Left cardiac atrium (tissue), 4 donors: Measurements from ENCODE around the gene UMAD1. TPM values are rescaled to one million over a fixed set of nuclear protein-coding genes. Genes with fewer than 3 reads are reported as not detected.

Source experiments
- ATAC-seq, 2 donors: fragments of 200-7000 bp; cut with Tn5 transposase; one replicate each; pipeline ENCODE4 v1.9.1; 2020; ENCODE audit warnings: mild to moderate bottlenecking in 2 of 2, moderate library complexity in 2 of 2
- DNase-seq: peaks from one replicate; pipeline ENCODE4 v3.0.0-alpha.2; 2020
- intact Hi-C, 2 donors: fragments of 100-400 bp; cut with DNase I; formaldehyde crosslinking; loops; one replicate each; pipeline versions ENCODE4 v1.14.1 to v1.15.1; 2022 to 2023
- total RNA-seq, 2 donors: library from RNA; stranded (reverse); fragmentation: NEBNext Ultra II Directional; extraction: Animal tissue kit (Norgen Biotek cat#: 25700); gene quantifications; one replicate each; pipeline ENCODE4 v1.2.1, GENCODE V29; 2021
- donor health status: DM: no; HTN: yes; CAD: no.
- donor health status: DM: no; HTN: yes; CAD: no; lungs with severe emphysema.
- donor health status: DM: yes; HTN: yes; CAD: no.
- donor health status: Dilated cardiomyopathy.

The UMAD1 gene
- total RNA-seq, 2 donors from 2014 or later, result 9.8 to 11.1 TPM

GRCh38 chr7:7706101-7706511 is 65.6 kb downstream of the UMAD1 start:
- no peak for DNase-seq
- intact Hi-C loops, result no loop called here
- no peak for ATAC-seq

- no peak for ATAC-seq
- DNase-seq, result no peak
- intact Hi-C loops, result no loop called here
Observed at GRCh38 chr7:7706556-7707172, 66.1 kb downstream of the UMAD1 start.

GRCh38 chr7:7707246-7707645 is 66.7 kb downstream of the UMAD1 start:
- ATAC-seq (no peak), DNase-seq (no peak)
- intact Hi-C loops, result no loop called here

GRCh38 chr7:7707806-7708205 is 67.3 kb downstream of the UMAD1 start:
- intact Hi-C loops, result no loop called here
- ATAC-seq (no peak), DNase-seq (no peak)

GRCh38 chr7:7709291-7709690 is 68.7 kb downstream of the UMAD1 start:
- intact Hi-C loops, result no loop called here
- DNase-seq, result no peak
- ATAC-seq, result no peak

GRCh38 chr7:7710469-7710868 is 69.9 kb downstream of the UMAD1 start:
- intact Hi-C loops, result no loop called here
- ATAC-seq (no peak), DNase-seq (no peak)

- DNase-seq (no peak), ATAC-seq (no peak)
- intact Hi-C loops, result no loop called here
Observed at GRCh38 chr7:7713730-7714129, 73.2 kb downstream of the UMAD1 start.

- ATAC-seq, result no peak
- intact Hi-C loops, result no loop called here
- no peak for DNase-seq
Observed at GRCh38 chr7:7718492-7718891, 77.9 kb downstream of the UMAD1 start, which contains the start of gene RPA3. TSS of gene RPA3 (minus strand) at chr7:7718607. CDS start at chr7:7640418, 78,189 bp downstream.

GRCh38 chr7:7719236-7719635 is 78.7 kb downstream of the UMAD1 start:
- no peak for DNase-seq
- peak in 1 of 2 donors; percentile 90 for ATAC-seq
- intact Hi-C loops, result no loop called here

GRCh38 chr7:7720193-7720592 is 79.6 kb downstream of the UMAD1 start:
- no peak for DNase-seq
- ATAC-seq, result no peak
- intact Hi-C loops, result no loop called here

GRCh38 chr7:7720750-7721621 is 80.4 kb downstream of the UMAD1 start:
- intact Hi-C loops, result no loop called here
- DNase-seq, result no peak
- no peak for ATAC-seq

- intact Hi-C loops, result no loop called here
- ATAC-seq (peak in 1 of 2 donors; percentile 37), DNase-seq (no peak)
Observed at GRCh38 chr7:7731732-7732131, 91.2 kb downstream of the UMAD1 start.

GRCh38 chr7:7732621-7733281 is 92.2 kb downstream of the UMAD1 start:
- intact Hi-C loops, result no loop called here
- DNase-seq, result no peak
- no peak for ATAC-seq

GRCh38 chr7:7736671-7737070 is 96.1 kb downstream of the UMAD1 start:
- intact Hi-C loops, result no loop called here
- DNase-seq (no peak), ATAC-seq (no peak)

GRCh38 chr7:7737674-7738073 is 97.1 kb downstream of the UMAD1 start:
- ATAC-seq (no peak), DNase-seq (no peak)
- intact Hi-C loops, result no loop called here

- intact Hi-C loops, result no loop called here
- DNase-seq, result no peak
- no peak for ATAC-seq
Observed at GRCh38 chr7:7738177-7738576, 97.6 kb downstream of the UMAD1 start.

- intact Hi-C loops, result no loop called here
- no peak for ATAC-seq
- no peak for DNase-seq
Observed at GRCh38 chr7:7738622-7739021, 98.1 kb downstream of the UMAD1 start.

- intact Hi-C loops, result loop anchor here in 1 of 2 donors (5.0 kb wide), 1 partner anchor 42 kb away; no protein-coding TSS in a partner anchor
- DNase-seq (no peak), ATAC-seq (no peak)
Observed at GRCh38 chr7:7739204-7740036, 98.9 kb downstream of the UMAD1 start.

GRCh38 chr7:7740037-7740355 is 99.4 kb downstream of the UMAD1 start:
- ATAC-seq, result no peak
- intact Hi-C loops, result loop anchor here in 1 of 2 donors (5.0 kb wide), 1 partner anchor 43 kb away; no protein-coding TSS in a partner anchor
- DNase-seq, result no peak
